HG03139 (cell line): ENCODE data around the gene NECAP2.
"Not testable (repeated sequence)": the region's sequence is repeated elsewhere in the genome, so short reads cannot be mapped to it uniquely, and the experiment has no call there.

Source experiments
- ATAC-seq: cut with Tn5 transposase; IDR thresholded peaks from one replicate; pipeline ENCODE4 v1.9.1; 2021; ENCODE audit not compliant: unreplicated experiment

NECAP2 gene

DNA sequence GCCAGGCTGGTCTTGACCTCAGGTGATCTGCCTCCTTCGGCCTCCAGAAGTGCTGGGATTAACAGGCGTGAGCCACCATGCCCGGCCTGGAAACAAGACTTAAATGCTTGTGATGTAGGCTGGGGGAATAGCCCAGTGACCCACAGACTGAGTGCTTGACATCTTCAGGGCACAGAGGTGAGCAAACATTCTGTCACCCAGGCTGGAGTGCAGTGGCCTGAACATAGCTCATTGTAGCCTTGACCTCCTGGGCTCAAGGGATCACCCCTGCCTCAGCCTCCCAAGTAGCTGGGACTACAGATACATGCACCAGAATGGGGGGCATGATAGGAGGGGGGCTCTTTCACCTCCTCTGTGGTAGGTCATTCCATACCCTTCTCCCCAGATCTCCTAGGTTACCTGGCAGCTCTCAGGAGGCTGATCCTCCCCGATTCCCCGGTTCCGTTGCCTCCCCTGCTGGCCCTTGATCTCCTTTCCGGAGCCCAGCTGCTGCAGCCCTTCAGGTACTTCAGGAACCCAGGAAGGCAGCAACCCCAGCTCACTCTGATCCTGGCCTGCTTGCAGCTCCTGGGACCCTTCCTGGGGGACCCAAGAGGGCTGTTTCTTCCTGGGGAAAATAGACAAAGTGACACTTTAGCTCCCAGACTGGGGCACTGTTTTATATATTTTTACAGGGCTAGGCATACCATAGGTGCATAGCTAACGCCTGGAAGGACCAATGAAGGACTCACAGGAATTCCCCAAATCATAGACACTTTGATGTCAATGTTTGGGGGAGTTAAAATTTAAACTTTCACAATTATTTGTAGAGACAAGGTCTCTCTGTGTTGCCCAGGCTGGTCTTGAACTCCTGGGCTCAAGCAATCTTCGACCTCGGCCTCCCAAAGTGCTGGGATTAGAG, 15.1 kb upstream of the NECAP2 start:
- no peak for ATAC-seq

- no peak for ATAC-seq
Measured at GRCh38 chr1:16430606-16431005, 9.9 kb upstream of the NECAP2 start.

GRCh38 chr1:16433030-16433429, 7.5 kb upstream of the NECAP2 start:
- no peak for ATAC-seq

DNA sequence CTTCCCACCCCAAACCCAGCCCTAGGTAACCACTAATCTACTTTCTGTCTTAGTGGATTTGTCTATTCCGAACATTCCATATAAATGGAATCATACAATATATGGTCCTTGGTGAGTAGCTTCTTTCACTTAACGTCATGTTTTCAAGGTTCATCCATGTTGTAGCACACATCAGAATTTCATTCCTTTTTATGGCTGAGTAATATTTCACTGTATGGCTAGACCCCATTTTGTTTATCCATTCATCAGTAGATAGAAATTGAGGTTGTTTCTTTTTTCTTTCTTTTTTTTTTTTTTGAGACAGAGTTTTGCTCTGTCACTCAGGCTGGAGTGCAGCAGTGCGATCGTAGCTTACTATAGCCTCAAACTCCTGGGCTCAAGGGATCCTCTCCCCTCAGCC, 6.5 kb upstream of the NECAP2 start:
- ATAC-seq, result no peak

- no peak for ATAC-seq
Measured at GRCh38 chr1:16434501-16434900, 6.0 kb upstream of the NECAP2 start.

DNA sequence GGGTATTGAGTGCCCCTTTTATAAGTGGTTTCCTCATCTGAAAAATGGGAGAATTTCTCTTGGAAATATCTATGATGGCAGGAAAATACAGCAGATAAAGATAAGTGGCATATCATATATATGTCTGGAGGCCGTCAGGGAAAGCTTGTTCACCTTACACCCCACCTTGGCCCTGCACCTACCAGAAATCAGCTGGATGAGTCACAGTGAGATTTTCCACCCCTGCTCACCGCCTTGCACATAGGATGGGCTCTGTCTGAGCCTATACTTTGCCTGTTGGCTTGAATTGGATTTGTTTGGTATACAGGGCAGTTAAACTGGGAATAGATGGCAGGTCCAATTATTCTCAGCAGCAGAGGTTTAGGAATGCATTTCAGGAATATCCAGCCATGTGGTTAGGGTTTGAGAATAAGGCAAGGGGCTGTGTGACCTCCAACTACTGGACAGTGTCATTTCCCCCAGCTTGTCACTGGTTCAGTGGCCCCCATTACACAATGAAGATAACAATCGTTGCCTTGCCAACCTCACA, 3.5 kb upstream of the NECAP2 start, which contains the start of gene SPATA21:
Gene SPATA21 (minus strand): TSS at position 479 of the 529 bp plus-strand sequence. CDS start 6,053 bp downstream, outside the sequence.
- no peak for ATAC-seq

GRCh38 chr1:16438516-16438915, 2.0 kb upstream of the NECAP2 start:
- no peak for ATAC-seq

GRCh38 chr1:16438924-16439323, 1.6 kb upstream of the NECAP2 start:
- no peak for ATAC-seq

DNA sequence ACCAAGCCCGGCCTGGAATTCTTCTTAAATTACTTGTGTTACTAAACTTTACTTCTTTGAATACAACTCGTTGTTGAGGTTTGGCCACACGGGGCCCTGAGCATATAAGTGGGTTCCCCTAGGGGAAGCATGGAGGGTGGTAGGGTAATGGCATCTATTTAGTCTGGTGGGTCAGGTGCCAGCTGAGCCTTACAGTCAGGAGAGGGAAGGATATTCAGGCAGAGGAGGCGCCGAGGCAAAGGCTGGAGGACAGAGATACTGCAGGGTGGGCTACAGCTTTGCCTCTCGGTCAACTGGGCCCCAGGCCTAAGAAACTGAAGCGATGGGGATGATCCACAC, 424 bp upstream of the NECAP2 start:
- ATAC-seq, result peak; percentile 17

DNA sequence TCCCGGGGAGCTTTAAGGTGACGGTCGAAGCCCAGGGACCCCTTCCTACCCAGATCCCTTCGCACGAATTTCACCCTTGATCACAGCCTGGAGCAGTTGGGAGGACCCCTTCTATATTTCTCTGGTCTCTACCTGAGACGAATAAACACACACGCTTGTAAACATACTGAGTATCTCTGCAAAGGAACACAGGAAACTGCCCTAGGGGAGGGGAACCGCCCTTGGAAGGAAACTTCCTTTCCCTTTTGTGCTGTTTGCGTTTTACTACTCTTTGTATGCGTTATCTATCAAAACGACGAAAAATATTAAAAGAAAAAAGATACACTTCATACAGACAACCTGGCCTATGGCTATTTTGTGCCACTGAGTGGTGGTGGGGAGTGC, 750 bp downstream of the NECAP2 start:
- no peak for ATAC-seq

- no peak for ATAC-seq
Measured at GRCh38 chr1:16442265-16442664, 1.7 kb downstream of the NECAP2 start.

GRCh38 chr1:16442941-16443340, 2.4 kb downstream of the NECAP2 start:
- ATAC-seq, result no peak

DNA sequence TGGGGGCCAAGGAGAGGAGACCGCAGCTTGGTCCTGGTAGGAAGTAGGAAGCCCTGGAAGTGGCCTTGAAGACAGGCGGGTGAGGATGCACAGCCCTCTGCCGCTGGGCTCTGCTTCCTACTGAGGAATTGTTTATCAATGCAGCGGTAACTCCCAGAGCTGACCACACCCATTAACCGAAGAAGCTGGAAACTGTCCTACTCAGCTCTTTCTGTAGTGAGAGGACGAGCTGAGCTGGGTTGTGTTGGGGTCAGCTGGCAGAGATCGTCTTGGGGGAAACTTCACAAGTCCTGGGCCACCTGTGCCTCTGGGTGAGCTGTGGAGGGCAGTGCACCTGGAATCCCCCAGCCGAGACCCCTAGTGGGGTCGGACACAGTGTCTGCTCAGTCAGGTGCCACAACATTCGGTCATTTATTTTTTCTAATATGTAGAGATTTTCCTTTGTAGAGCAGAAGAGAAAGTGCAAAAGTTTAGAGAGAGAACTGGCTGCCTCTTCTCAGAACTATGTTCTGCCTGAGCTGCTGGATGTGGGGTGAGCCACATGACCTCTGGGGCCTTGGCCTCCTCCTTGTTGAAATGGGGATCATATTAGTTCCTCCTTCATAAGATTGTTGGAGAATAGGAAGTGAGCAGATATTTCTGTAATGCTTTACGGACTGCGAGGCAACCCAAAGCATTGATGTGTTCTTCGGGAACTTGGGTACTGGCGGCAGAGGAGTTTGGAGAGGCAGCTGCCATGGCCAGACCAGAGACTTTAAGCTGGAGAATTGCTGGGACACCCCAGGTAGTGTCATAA, 3.6 kb downstream of the NECAP2 start:
- ATAC-seq, result no peak

DNA sequence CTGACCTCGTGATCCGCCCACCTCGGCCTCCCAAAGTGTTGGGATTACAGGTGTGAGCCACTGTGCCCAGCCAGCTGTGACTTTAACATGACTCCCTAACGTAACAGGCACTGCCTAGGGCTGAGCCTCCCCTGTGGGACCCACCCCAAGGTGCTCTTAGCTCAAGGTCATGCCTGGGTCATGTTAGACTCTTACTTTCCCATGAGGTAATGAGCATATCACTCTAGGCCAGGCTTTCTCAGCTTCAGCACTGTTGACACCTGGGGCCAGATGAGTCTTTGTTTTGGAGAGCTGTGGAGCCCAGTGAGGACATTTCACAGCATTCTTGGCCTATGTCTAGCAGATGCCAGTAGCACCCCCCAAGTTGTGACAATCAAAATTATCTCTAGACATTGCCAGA, 4.5 kb downstream of the NECAP2 start:
- ATAC-seq, result no peak

GRCh38 chr1:16446116-16446515, 5.6 kb downstream of the NECAP2 start:
- no peak for ATAC-seq

- ATAC-seq, result no peak
Measured at GRCh38 chr1:16447641-16448040, 7.1 kb downstream of the NECAP2 start.

- ATAC-seq, result no peak
Measured at GRCh38 chr1:16449065-16449464, 8.5 kb downstream of the NECAP2 start.

DNA sequence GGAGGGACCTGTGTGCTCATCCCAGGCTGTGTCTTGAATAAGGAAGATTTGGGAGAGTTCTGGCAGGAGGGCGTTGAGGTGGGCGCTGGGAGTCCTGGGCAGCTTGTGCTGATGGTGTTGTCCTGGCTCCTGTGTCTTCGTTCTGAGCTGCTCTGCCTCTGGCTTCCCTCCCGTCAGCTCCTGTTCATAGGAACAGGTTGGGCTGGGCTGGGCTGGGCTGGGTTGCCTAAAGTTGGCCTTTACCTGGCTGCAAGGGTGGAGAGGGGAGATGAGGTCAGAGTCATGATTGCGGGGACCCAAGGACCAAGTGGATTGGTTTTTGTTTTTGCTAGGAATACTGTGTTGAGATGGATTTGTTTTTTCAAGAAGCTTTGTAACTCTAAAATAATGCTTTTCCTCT, 9.1 kb downstream of the NECAP2 start:
- no peak for ATAC-seq

DNA sequence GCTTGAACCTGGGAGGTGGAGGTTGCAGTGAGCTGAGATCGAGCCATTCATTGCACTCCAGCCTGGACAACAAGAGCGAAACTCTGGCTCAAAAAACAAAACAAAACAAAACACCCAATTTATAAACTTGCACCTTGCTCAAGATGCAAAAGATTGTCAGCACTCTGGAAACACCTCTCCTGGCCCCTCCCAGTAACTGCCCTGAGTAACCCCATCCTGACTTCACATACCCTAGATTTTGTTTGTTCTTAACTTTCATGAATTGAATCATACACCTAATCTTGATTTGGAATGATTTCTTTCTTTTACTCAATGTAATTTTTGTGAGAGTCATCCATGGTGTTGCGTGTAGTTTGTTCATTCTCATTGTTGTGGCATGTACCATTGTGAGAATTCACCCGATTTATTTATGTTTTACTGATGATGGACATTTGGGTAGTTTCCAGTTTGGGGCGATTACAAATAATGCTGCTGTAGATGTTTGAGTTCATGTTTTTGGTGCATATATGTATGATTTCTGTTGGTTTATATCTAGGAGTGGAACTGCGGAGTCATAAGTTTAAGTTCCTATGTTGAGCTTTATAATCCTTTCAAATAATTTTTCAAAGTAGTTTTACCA, 10.4 kb downstream of the NECAP2 start:
- ATAC-seq, result no peak

DNA sequence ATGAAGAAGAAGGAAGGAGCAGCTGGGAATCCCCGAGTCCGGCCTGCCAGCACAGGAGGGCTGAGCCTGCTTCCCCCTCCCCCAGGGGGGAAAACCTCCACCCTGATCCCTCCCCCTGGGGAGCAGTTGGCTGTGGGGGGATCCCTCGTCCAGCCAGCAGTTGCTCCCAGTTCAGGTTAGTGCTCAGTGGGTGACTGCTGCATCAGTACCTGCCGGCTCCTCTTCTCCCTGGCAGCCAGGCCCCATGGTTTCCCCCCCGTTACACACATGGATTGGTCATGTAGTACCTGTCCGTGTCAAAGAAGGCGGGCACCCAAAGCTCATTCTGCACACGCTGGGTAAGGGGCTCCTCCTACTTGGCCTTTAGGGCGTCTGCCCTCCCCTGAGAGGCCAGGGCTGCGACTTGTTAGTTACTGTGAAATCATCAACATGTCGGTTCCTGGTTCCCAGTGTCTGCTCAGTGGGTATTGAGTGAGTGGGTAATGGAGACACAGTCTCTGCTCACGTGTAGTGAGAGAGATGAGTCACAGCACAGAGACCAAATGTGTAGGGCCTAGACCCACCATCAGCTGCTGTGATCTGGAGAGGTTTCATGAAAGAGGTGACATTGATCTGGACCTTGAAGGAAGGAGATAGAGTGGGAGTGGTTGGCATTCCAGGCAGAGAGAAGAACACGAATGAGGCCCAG, 11.5 kb downstream of the NECAP2 start:
- no peak for ATAC-seq

DNA sequence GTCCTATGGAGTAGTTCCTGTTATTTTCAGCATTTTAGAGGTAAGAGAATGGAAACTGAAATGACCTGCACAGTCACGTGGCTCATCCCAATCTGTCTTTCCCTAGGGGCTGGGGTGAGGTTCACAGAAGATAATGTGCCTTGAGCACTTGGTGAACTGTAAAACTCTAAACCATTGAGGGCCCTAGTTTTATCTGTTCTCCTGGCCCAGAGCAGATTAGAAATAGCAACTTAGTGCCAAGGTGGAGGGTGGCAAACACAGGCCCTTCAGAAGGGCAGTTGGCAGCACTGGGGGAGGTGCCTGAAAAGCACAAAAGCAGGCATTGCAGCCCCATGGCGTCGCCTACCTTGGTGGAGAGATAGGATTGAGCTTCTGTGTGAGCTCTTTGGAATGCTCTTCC, 14.4 kb downstream of the NECAP2 start:
- not testable (repeated sequence) for ATAC-seq
